ENCODE measurements around the gene EHD4.

Gene EHD4

DNA sequence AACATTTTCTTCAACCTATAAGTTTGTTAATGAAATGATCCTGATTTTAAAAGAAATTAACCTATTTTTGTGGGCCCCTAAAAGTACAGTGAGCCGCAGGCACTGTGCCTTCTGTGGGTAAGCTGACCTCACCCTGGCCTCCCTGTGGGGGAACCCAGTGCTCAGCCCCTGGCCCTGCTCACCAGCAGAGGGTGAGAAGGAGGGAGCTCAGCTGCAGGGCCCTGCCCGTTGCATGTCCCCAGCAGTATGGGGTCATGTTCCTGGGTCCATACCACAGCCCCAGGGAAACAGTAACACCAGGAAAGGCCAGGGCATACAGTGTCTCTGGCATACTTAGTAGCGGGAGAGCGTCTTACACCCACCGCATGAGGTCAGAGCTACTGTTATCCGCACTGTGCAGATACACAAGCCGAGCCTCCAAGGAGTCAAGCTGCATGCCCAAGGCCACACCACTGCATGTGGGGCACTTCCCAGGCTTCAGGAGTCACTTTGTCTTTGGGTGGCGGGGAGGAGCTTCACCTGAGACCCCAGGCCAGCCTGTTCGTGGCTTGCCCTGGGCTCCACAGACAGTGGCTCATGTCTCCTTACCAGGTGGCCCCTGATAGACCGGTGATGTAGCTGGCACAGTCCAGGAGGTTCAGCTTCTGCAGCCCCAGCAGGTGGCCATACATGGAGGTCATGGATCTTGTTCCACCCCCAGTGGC is 22.6 kb upstream of the EHD4 start:
- DNase-seq: no peak

DNA sequence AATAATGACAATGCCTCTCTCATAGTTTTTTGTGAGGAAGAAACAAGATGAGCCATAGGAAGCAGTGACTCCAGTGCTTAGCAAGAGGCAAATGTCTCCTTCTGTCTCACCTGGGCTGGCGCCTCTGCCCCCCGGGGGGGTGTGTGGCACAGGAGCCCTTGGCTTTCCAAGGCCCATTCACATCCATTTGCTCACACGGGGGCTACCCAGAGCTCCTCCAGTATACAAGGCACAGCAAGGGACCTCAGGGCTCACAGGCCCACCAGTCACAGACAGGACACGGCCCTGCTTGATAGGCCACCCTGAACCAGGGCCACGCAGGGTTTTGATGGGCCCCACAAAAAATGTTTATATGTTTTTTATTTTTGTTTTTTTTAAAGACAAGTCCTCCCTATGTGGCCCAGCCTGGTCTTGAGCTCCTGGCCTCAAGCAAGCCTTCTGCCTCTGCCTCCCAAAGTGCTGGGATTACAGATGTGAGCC is 21.9 kb upstream of the EHD4 start:
- DNase-seq: no peak

DNA sequence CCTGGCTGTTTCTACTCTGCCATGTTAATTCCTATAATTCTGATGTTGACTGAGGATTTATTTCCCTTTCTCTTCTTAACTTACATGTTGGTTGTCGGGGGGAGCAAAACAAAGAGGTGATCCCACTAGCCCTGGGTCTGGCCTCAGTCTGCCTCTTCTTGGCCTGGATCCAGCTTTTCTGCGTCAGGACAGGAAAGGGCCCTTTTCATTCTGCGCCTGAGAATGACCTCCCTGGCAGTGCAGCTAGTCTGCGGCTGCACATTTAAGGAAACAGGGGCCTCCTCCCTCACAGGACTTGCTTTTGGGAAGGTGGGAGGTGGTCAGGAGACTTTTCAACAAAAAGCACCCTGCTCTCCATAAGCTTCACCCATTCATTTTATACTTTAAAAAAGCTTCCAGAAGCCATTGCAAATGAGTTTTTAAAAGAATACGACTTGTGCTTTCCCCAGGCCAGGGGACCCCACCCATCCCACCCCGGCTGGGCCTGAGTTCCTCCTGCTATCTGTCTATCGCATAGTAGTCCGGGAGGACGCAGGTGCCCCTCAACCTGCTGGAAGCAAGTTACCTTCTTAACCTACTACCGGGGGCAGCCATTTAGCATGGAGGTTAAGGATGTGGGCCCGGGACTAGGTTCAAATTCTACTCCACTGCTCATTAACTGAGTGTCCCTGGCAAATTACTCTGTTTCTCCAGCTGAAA is 21.3 kb upstream of the EHD4 start:
- no peak for DNase-seq

DNA sequence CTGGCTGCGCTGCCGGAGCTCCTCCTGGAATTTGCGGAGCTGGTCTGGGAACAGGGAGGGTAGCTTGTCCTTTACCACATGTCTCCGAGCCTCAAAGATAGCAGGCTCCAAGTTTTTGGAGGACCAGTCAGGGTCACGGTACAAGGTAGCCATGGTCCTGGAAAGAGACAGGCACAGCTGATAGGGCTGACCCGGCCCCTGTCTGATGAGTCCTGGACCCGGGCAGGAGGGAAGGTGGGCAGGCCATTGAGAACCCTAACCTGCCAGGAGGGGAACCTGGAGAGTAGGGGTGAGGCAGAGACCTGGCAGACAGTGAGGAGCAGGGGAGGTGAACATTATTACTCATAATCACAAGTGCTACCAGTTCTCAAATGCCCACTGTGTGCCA is 20.4 kb upstream of the EHD4 start:
- DNase-seq: no peak

DNA sequence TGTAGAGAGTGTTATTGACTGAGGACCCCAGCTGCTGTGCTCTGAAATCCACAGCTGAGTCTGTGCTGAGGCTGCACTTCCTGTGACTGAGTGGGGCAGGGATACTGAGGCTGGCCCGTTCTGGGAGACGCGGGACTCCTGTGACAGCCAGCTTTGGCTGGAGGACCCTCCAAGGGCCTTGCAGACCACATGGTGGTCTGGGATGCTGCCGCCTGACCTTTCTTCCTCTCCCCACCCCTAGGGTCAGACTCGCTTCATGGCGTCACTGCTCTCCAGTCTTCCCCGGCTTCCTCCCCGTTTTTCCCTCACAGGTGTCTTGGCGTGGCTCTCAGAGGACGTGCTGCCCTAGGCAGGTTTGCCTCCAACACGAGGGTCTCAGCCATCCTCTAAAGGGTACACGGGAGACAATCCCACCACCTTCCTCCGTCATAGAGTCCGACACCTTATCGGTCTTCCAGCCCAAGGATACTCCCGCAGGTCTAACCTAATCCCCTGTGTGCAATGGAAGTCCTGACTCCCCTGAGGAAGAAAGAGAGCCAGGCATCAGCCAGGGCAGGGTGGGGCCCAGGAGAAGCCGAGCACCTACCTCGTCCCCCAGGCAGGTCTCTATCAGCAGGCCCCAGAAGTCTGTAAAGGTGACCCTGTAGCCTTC is 19.9 kb upstream of the EHD4 start:
- no peak for DNase-seq

DNA sequence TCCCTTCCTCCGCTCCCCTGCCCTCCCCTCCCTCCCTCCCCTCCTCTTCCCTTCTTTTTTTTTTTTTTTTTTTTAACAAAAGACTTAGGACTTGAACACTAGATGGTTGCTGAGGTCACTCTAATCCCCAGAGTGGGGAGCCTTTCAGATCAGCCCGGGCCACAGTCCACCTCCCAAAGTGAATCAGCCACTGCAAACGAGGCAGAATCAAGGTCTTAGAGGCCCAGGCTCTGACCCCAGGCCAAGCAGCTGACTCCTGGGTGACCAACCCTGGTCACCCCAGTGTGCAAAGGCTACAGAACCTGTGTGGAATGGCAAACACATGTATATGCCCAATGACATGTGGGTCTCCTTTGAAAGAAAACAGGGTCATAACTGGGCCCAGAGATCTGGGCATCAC is 18.3 kb upstream of the EHD4 start:
- DNase-seq: no peak

DNA sequence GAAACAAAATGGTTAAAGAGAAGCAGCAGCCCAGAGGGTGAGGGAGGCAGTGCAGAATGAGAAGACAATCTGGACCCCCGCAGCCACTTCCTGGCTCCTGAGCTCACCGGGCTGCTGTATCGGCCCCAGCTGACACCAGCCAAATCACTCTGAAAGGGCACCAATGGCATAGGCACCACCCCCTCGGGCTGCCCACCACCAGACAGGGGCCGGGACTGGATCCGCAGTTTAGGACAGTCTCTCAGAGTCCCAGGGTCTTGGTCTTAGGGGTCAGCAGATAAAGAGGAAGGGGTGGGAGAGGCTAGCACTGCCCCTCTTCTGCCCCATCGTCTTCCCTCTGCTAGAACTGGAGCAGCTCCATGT is 17.9 kb upstream of the EHD4 start:
- no peak for DNase-seq

DNA sequence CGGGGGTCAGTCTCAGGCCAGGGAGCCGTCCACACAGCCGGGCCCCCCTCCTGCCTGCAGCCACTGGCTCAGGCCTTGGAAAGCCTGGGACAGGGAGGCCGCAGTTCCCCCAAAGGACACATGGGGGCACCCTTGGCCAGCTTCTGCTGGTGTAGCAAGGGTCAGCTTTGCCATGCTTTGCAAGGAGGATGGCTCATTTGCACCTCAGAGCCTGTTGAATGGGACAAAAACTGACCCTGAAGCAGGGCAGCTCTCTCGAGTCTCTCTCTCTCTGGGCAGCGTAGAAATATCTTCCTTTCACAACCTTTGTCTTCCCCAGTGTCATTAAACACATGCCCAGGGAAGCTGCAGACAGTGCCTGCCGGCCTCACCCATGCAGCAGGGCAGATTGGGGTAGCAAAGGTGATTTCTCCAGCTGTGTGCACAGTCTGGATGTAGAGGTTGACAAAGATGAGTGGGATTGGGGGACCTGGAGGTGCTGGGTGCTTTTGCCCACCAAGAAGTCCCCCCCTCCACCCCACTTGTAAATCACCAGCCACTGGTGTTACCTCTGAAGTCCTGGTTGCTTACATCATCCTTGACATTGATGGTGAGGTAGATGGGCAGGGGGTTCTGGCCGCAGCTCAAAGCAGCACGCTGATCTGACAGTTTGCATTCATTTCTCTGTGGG is 17.4 kb upstream of the EHD4 start:
- peak; percentile 42 for DNase-seq

DNA sequence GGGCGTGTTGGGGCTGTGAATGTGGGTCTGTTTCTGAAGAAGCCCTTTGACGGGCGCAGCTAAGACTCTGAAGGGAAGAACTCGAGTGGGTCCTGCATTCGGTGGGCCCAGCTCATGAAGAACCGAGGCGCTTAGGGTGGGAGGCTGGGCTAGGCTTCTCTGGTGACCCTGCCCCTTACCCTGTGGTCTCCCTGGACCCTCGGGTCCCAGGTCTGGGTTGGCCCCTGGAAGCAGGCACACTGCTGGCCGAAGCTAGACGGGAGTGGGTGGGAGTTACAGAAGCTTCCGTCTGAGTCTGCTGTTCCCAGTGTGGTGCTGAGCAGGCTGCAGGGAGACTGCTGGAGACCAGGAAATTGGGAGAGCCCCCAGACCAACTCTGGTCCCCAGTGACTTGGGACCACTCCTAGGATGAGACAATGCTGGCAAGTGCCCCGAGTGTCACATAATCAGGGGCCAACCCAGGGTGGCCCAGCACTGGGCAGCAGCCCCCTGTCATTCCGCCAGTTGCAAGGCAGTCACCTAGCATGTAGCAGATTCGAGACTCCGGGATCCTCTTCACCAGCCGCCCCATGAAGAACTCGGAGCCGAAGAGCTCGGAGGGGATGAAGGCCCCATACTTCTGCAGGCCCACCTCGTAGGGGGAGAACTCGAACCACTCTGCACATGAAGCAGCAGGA is 16.7 kb upstream of the EHD4 start:
- no peak for DNase-seq

DNA sequence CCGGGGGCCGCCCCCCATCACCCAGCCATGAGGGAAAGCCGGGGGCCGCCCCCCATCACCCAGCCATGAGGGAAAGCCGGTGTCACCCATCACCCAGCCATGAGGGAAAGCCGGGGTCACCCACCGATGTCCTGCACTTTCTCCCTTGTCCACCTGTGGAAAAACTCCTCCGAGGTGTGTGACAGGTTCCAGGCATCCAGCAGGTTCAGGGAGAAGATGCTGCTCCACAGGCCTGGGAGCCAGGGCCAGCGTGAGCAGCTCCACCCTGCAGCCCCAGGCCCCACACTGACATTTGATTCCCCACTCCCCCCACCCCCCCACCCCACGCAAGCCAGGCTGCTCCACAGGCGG is 15.5 kb upstream of the EHD4 start:
- no peak for DNase-seq

DNA sequence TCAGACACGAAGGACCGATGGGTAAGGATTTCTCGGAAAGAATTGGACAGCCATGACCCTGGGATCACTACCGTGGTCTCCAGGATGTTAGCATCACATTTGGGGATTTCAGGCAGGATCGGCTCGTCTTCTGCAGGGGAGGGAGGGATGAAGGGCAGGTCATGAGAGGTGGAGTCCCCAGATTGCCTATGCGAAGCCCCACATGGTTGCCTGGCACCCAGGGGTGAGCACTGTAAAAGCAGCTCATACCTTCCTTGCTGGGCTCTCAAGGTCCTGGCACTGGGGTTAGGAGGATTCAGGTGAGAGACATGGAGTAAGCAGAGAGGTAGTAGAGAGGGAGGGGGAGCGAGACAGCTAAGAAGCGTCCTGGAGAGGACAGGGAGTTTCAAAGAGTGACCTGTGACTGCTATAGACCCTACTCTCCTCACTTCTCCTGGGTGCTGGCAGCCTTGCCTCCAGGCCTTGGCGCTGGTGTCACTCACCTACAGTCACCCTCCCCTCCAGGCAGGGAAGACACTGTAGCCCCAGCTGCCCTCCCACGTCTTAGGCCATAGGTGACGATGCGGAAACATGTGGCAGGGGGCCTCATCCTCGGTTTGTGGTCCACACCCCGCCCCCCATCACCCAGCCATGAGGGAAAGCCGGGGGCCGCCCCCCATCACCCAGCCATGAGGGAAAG is 15.0 kb upstream of the EHD4 start:
- no peak for DNase-seq

DNA sequence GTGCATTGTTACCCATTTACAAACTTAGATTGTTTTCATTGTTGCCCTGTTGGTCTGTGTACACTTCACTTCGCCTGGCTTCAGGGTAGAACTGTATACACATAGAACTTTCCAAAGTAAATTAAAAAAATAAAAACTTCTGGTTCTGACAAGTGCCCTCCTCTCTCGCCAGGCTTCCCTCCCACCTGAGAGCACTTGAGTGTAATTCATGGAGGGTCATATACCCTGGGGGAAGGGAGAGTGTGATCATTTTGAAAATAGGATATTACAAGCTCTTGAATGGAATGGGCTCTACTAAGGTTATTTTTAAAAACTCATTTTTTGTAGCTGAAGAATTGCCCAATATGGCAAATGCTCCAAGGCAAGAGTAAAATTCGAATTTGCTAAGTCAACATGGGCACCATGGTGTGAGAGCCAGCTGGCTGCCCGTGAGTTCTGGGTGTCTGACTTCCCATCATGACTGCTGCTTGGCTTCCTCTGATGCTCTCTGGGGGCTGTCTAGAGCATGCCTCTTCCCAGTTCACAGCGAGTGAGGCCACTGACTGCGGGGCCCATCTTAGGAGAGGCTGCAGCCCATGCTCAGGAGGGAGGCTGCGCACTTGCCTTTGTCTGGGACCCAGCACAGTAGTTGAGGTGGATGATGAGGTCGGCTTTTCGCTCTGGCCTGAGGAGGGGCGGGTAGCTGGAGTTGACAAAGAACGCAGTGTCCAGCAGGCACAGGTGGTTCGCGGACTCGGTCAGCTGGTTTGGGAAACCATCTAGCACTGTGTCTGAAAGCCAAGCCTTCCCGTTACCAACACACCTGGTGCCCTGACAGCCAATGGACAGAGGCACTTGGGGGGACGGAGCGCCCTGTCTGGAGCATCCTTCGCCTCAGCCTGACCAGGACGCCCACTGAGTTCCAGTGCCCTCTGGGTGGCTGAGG is 13.1 kb upstream of the EHD4 start:
- DNase-seq: no peak

DNA sequence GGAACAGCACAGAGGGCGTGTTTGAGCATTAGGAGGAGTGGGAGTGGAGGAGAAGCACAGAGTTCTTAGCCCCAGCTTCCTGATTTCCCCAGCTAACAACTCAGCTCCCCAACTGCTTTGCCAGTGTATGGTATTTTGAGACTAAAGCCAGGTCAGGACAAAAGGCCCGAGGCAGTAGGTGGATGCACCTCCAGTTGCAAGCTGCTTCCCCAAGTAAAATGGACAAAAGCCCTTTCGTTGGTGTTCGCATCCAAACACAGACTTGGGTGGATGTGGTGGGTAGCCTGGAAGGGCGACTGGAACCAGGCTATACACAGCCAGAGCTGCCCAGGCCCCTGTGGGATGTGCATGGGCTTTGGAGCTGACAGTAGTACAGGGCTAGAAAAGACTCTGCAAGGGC is 12.3 kb upstream of the EHD4 start:
- DNase-seq: no peak

DNA sequence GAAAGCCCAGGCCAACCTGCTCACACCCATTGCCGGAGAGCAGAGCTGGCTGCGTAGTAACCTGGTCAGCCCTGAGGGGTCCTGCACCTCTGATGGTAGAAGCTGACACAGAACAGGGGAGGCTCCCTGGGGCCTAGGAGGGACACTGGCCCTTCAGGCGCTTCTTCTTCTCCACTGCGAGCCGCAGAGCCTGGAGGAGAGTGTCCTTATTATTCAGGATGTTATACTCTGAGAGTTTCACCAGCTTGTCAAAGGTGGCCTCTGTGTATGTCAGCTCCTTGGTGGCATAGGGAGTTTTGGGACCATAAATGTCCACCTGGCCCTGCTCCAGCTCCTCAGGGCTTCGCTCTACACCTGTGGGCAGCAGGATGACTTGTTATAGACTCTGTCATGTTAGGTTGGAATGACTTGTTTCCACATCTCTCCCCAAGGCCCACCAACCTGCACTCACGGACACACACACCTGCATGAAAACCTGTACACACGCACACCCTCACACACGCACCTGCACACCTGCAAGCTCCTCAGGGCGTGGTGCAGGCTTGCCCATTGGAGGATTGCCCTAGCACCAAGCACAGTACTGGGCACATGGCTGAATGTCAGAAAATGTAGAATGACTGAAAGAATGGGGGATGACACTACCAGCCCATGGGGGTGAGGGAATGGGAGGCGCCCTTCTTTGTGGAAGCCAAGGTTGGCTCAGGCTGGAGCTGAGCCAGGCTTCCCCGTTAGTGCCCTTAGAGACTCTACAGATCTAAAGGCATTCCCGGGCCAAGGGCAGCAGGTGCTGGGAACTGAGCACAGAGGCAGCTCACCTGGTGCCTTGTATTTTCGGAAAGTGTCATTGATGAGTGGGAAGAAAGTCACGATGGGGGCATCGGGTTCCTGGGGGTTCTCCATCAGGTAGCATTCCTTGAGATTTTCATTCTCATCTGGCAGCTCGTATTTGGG is 11.5 kb upstream of the EHD4 start:
- no peak for DNase-seq

DNA sequence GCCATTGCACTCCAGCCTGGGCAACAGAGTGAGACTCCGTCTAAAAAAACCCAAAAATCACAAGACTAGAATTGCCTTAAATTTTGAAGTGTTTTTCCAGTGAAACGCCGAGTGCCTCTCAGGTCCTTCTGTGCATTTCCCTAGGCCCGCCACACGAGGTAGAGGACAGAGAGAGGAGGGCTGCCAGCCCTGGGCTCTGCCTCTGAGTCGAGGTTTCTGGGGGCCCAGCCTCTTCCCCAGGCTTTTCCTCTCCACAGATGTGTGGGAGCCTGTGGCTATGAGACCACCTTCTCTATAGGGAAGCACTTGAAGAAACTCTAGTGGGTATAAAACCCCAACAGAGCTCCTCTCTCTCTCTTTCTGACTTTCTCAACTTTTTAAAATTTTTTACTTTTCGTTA is 10.9 kb upstream of the EHD4 start:
- DNase-seq: no peak

DNA sequence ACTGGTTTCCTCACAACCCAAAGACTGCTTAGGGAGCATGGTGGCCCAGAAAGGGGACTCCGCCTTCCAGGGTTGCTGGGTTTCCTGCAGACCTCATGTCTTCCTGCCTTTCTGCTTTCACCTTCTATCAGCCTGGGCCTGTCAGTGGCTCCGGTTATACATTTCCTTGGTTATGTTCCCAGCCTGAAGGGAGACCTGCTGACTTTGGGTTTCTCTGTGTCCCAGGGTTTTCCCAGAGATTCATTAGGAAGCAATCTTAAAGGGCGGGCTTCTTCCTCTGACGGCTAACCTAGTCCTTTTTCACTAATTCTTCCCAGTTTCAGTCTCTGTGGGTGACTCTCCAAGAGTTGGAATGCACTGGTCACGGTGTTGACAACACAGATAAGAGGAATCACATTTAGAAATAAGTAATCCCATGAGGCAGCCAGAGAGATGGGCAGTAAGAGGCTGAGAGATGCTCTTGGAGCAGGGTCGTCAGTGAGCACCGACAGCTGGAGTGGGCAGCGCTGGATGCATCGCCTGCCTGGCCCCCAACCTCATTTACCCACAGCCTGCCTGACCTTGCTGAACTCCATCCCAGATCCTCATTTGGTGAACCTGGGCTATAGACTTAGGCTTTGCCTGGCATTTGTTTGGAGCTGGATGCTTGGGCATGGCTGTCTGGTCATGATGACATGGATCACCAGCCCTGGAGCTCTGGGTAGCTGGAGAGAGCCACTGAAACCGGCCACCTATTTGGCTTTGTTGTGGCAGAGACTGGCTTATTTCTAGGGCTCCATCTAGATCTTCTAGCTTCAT is 10.0 kb upstream of the EHD4 start:
- no peak for DNase-seq

DNA sequence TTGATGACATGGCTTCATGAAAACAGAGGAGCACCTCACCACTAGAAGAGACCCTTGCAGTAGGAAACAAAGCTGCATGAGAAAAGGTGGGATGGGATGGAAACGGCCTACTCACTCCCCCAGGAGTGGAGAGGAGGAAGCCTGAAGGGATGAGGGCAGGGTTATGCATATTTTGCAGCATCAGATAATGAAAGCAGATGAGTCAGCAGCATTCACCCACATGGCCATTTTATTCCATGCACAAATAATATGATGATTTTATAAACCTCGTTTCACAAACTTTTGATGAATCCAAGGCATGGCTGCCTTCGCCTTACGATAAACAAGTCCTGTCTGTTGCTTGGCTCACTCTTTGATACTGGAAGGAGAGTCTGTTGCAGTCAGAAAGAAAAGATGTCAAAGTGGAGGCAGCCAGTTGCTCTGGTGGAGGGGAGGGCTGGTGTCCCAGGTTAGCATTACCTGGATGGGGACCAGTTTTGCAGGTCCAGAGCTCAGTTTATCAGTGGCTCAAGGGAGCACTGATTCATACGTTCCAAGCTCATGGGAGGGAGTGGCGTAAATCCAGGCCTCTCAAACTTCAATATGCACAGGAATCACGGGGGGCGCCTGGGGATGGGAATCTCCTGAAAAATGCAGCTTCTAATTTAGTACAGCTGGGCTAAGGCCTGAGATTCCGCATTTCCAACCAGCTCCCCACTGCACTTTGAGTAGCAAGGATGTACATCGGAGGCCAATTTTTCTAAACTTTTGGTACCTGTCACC is 9.2 kb upstream of the EHD4 start:
- DNase-seq: no peak

DNA sequence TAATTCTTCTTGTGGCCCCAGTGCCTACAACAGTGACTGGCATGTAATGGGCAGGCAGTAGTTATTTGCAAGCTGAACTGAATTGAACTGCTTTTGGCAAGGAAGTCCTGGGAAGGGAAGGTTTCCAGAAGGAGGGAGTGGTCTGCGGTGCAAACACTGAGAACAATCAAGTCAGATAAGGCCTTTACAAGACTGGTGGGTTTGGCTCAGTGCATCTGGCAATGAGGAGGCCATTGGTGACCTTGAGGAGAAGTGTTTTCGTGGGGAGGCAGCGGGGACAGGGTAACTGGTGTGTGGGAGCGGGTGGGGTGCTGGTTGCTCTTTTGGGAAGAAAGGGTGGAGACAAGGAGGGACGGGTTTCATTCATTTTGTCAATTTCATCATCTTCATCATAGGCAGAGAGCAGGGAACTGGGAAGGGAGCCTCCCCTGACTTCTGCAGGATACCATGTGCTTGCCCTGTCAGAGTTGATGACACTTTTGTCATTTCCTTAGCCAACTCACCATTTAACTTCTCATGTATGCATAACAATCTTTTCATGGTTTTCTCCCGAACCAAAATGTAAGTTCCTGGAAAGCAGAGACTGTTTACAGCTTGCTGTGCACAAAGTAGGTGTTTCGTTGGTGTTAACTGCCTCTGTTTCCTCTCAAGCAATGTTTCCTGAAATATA is 8.4 kb upstream of the EHD4 start:
- no peak for DNase-seq

All from NCI-H345 (cell line).